Stomach (tissue), 9 donors: ENCODE measurements around the gene SCTR. TPM values are rescaled to one million over a fixed set of nuclear protein-coding genes. Genes with fewer than 3 reads are reported as not detected.
A peak's percentile ranks its signal among the peaks of the same experiment; 100 is the strongest.

Experiments used
- DNase-seq, 2 donors: peaks; one replicate each; pipeline versions ENCODE4 v3.0.0 to v3.0.0-alpha.2; 2013 to 2019
- H3K27ac ChIP-seq, 5 donors: fragments of 200-600 bp in 4 of 5; sonication (generic) in 4 of 5; one replicate each; pipeline ENCODE4 v1.5.1; 2013 to 2019; ENCODE audit warnings: mild to moderate bottlenecking in 1 of 5, moderate library complexity in 1 of 5
- H3K27me3 ChIP-seq, 3 donors: fragments of 200-600 bp; sonication (generic); one replicate each; pipeline ENCODE4 v1.5.1; 2017 to 2019; ENCODE audit warnings: mixed run types in 1 of 3
- H3K36me3 ChIP-seq, 4 donors: fragments of 200-600 bp; sonication (generic); 1 replicate in 3 of 4; 2 replicates in 1 of 4; pipeline ENCODE4 v1.5.1; 2016 to 2019
- H3K4me1 ChIP-seq, 4 donors: fragments of 200-600 bp; sonication (generic); one replicate each; pipeline ENCODE4 v1.5.1; 2016 to 2019
- H3K4me3 ChIP-seq, 4 donors: fragments of 200-600 bp; sonication (generic) in 3 of 4; one replicate each; pipeline ENCODE4 v1.5.1; 2016 to 2019; ENCODE audit warnings: mild to moderate bottlenecking in 1 of 4
- H3K9me3 ChIP-seq, 4 donors: fragments of 200-600 bp; sonication (generic); one replicate each; pipeline ENCODE4 v1.5.1; 2016 to 2019
- CTCF ChIP-seq, 7 experiments: fragments of 450-650 bp in 4 of 7; fragments of 200-600 bp in 3 of 7; sonication (generic) in 3 of 7; IDR thresholded peaks; one replicate each; pipeline ENCODE4 v1.5.1; 2016 to 2019; ENCODE audit warnings: antibody characterized with exemption in 7 of 7, control low read depth in 2 of 7, mild to moderate bottlenecking in 1 of 7
- EP300 ChIP-seq: sonication (generic); formaldehyde crosslinking; IDR thresholded peaks from one replicate; pipeline ENCODE4 v1.6.1; 2017; ENCODE audit warnings: antibody characterized with exemption
- POLR2A ChIP-seq, 4 donors: fragments of 450-650 bp; IDR thresholded peaks; one replicate each; pipeline ENCODE4 v1.6.1; 2016; ENCODE audit warnings: antibody characterized with exemption in 4 of 4, control low read depth in 2 of 4, mild to moderate bottlenecking in 1 of 4, moderate library complexity in 1 of 4
- POLR2AphosphoS5 ChIP-seq, 3 donors: sonication (generic); formaldehyde crosslinking; IDR thresholded peaks; one replicate each; pipeline ENCODE4 v1.6.1; 2016; ENCODE audit warnings: antibody characterized with exemption in 3 of 3
- WGBS, 5 donors: extraction: QIAGEN DNeasy Blood & Tissue Kit in 3 of 5; methylation state at CpG; one replicate each; pipeline versions ENCODE4 v1.1.5 to v1.1.7; 2013 to 2018; 5-methylcytosine and 5-hydroxymethylcytosine counted together
- intact Hi-C: fragments of 100-400 bp; cut with DNase I; formaldehyde crosslinking; loops from one replicate; pipeline ENCODE4 v1.15.1; 2023; ENCODE audit warnings: low total_unique reads
- polyA plus RNA-seq, 3 donors: library from polyadenylated mRNA; stranded (reverse); fragments of 200-250 nt; gene quantifications; one replicate each; pipeline ENCODE4 v1.2.3, GENCODE V29; 2013
- total RNA-seq, 5 donors: library from RNA; depleted of rRNA; stranded (reverse); fragments of >200 nt; gene quantifications; one replicate each; pipeline versions ENCODE4 v1.1.0 to v1.2.3, GENCODE V29; 2014 to 2016
- donor health status: healthy with polysubstance abuse.
- donor health status: Bipolar disorder and iron deficiency.
- donor health status: healthy.

SCTR gene
- total and polyA plus RNA-seq, 8 donors = 0.18 to 8.6 (median 4.1) TPM; not detected in 2

GRCh38 chr2:119425620-119426395 lies 98.5 kb downstream of the SCTR start:
- Histone ChIP-seq H3K9me3 (no peaks in the 10 kb centered on the region), H3K36me3 (no peaks in the 10 kb centered on the region), H3K27ac (peak overlapping the region; percentile 18 to 83 (median 67)), H3K4me3 (no peak overlapping the region), H3K27me3 (peaks cover 0 to 3% (median 0%) of the 10 kb centered on the region in 3 donors), H3K4me1 (peaks cover 30 to 73% (median 45%) of the 10 kb centered on the region in 4 donors)
- TF ChIP-seq POLR2AphosphoS5 (IDR thresholded peaks at IDR 0.05) (peak in 2 of 3 donors; percentile 5 to 27), EP300 (no peak)
- peak in 1 of 2 donors; percentile 75 for DNase-seq
- 68 to 77% (median 71%) methylated on average over 7 of the region's 7 CpGs for WGBS, 5 donors
- intact Hi-C loops = no loop called here

- no peak for TF ChIP-seq POLR2A (IDR thresholded peaks at IDR 0.05)
- no peak for TF ChIP-seq EP300
- TF ChIP-seq POLR2AphosphoS5 (IDR thresholded peaks at IDR 0.05) = no peak
- TF ChIP-seq CTCF (IDR thresholded peaks at IDR 0.05) = no peak
- 82 to 96% (median 87%) methylated on average over 1 of the region's 1 CpG for WGBS, 5 donors
- no peak overlapping the region for H3K4me3 ChIP-seq
- DNase-seq = no peak
- no peaks in the 10 kb centered on the region for H3K27me3 ChIP-seq
- H3K9me3 ChIP-seq = no peaks in the 10 kb centered on the region
- intact Hi-C loops = no loop called here
- H3K4me1 ChIP-seq = peaks cover 30 to 74% (median 45%) of the 10 kb centered on the region in 4 donors
- H3K27ac ChIP-seq = no peak overlapping the region
- no peaks in the 10 kb centered on the region for H3K36me3 ChIP-seq
These were observed 99.2 kb downstream of the SCTR start for GRCh38 chr2:119425119-119425405.

- DNase-seq = no peak
- H3K27ac ChIP-seq = no peak overlapping the region
- WGBS, 5 donors = 89 to 97% (median 92%) methylated on average over 10 of the region's 10 CpGs
These were observed 99.8 kb downstream of the SCTR start for GRCh38 chr2:119424284-119425118.

GRCh38 chr2:119423811-119424210 lies 100.5 kb downstream of the SCTR start:
- no peaks in the 10 kb centered on the region for H3K27me3 ChIP-seq
- no peak overlapping the region for H3K27ac ChIP-seq
- H3K36me3 ChIP-seq = no peaks in the 10 kb centered on the region
- no peaks in the 10 kb centered on the region for H3K9me3 ChIP-seq
- WGBS, 5 donors = 75 to 91% (median 83%) methylated on average over 2 of the region's 2 CpGs
- intact Hi-C loops = no loop called here
- no peak overlapping the region for H3K4me3 ChIP-seq
- no peak for DNase-seq
- no peak for TF ChIP-seq EP300
- no peak for TF ChIP-seq CTCF (IDR thresholded peaks at IDR 0.05)
- H3K4me1 ChIP-seq = peaks cover 25 to 67% (median 39%) of the 10 kb centered on the region in 4 donors

More at GRCh38 chr2:119424284-119425118, 99.8 kb downstream of the SCTR start:
- Histone ChIP-seq H3K27me3 (no peaks in the 10 kb centered on the region), H3K4me1 (peaks cover 30 to 74% (median 43%) of the 10 kb centered on the region in 4 donors), H3K36me3 (no peaks in the 10 kb centered on the region), H3K9me3 (no peaks in the 10 kb centered on the region), H3K4me3 (no peak overlapping the region)
- TF ChIP-seq POLR2AphosphoS5 (IDR thresholded peaks at IDR 0.05) = no peak
- no peak for TF ChIP-seq EP300
- TF ChIP-seq CTCF (IDR thresholded peaks at IDR 0.05) = no peak
- no peak for TF ChIP-seq POLR2A (IDR thresholded peaks at IDR 0.05)
- intact Hi-C loops = no loop called here
